CD14-positive monocyte (primary cell): ENCODE measurements around the gene NRF1. TPM values are rescaled to one million over a fixed set of nuclear protein-coding genes. Genes with fewer than 3 reads are reported as not detected.

Experiments used
- DNase-seq, 3 donors: peaks; one replicate each; pipeline ENCODE4 v3.0.0-alpha.2; 2011 to 2022
- H2AFZ ChIP-seq: 2 replicates; pipeline ENCODE4 v1.6.0; 2012; ENCODE audit warnings: mild to moderate bottlenecking, low read depth, low read length, inconsistent platforms; ENCODE audit not compliant: insufficient read depth, poor library complexity, severe bottlenecking
- H3K27ac ChIP-seq, 2 donors: 1 replicate in 1 of 2; 2 replicates in 1 of 2; pipeline ENCODE4 v1.5.1; 2012 to 2013; ENCODE audit warnings: low read length in 2 of 2, control low read depth in 1 of 2, inconsistent platforms in 1 of 2, low read depth in 1 of 2, mild to moderate bottlenecking in 1 of 2
- H3K27me3 ChIP-seq, 2 donors: one replicate each; pipeline versions ENCODE4 v1.6.0 to v1.6.1; 2011 to 2013; ENCODE audit warnings: low read length in 2 of 2; ENCODE audit not compliant: control insufficient read depth in 2 of 2, insufficient read depth in 2 of 2
- H3K36me3 ChIP-seq, 2 donors: replicated peaks in 1 of 2; 1 replicate in 1 of 2; 2 replicates in 1 of 2; pipeline versions ENCODE4 v1.5.1 to v1.6.1; 2012 to 2013; ENCODE audit warnings: low read length in 2 of 2, control low read depth in 1 of 2, inconsistent platforms in 1 of 2, mild to moderate bottlenecking in 1 of 2; ENCODE audit not compliant: insufficient read depth in 2 of 2, control insufficient read depth in 1 of 2
- H3K4me1 ChIP-seq, 2 donors: 1 replicate in 1 of 2; 2 replicates in 1 of 2; pipeline versions ENCODE4 v1.5.1 to v1.6.1; 2012 to 2013; ENCODE audit warnings: low read length in 2 of 2, control low read depth in 1 of 2, inconsistent platforms in 1 of 2, mild to moderate bottlenecking in 1 of 2, moderate library complexity in 1 of 2; ENCODE audit not compliant: insufficient read depth in 2 of 2, control insufficient read depth in 1 of 2
- H3K4me2 ChIP-seq: replicated peaks from 2 replicates; pipeline ENCODE3; 2012; ENCODE audit warnings: low read length, moderate library complexity, mild to moderate bottlenecking; ENCODE audit not compliant: poor library complexity, severe bottlenecking; ENCODE audit errors: extremely low read depth
- H3K4me3 ChIP-seq, 3 experiments: fragments of 200-600 bp in 1 of 3; sonication (generic) in 1 of 3; replicated peaks in 1 of 3; 1 replicate in 2 of 3; 2 replicates in 1 of 3; pipeline ENCODE4 v1.5.1; 2011 to 2013; ENCODE audit warnings: low read length in 3 of 3, mild to moderate bottlenecking in 3 of 3, control low read depth in 2 of 3, low read depth in 2 of 3, inconsistent platforms in 1 of 3, moderate library complexity in 1 of 3
- H3K79me2 ChIP-seq: 2 replicates; pipeline ENCODE4 v1.6.0; 2012; ENCODE audit warnings: mild to moderate bottlenecking, control low read depth, inconsistent platforms, low read length, moderate library complexity; ENCODE audit not compliant: insufficient read depth
- H3K9ac ChIP-seq: 2 replicates; pipeline ENCODE4 v1.6.0; 2017; ENCODE audit warnings: low read length, mild to moderate bottlenecking; ENCODE audit not compliant: insufficient read depth, poor library complexity, severe bottlenecking
- H3K9me3 ChIP-seq, 2 donors: replicated peaks in 1 of 2; 1 replicate in 1 of 2; 2 replicates in 1 of 2; pipeline versions ENCODE4 v1.5.1 to v1.6.1; 2012 to 2013; ENCODE audit warnings: low read length in 2 of 2, control low read depth in 1 of 2; ENCODE audit not compliant: control insufficient read depth in 1 of 2, insufficient read depth in 1 of 2
- H4K20me1 ChIP-seq: 2 replicates; pipeline ENCODE4 v1.6.0; 2012; ENCODE audit warnings: mild to moderate bottlenecking, low read length, control low read depth, moderate library complexity; ENCODE audit not compliant: insufficient read depth
- H3K27ac Mint-ChIP-seq, 7 donors: one replicate each; pipeline ENCODE4 v1.8.0; 2020; ENCODE audit warnings: mild to moderate bottlenecking in 7 of 7, mixed read lengths in 7 of 7, moderate library complexity in 6 of 7, inconsistent platforms in 2 of 7
- H3K27me3 Mint-ChIP-seq, 3 donors: one replicate each; pipeline ENCODE4 v1.8.0; 2021 to 2022; ENCODE audit warnings: low read depth in 3 of 3, mild to moderate bottlenecking in 3 of 3, mixed read lengths in 3 of 3, moderate library complexity in 3 of 3, inconsistent platforms in 1 of 3
- H3K36me3 Mint-ChIP-seq, 2 donors: one replicate each; pipeline ENCODE4 v1.8.0; 2020; ENCODE audit warnings: mixed read lengths in 2 of 2, inconsistent platforms in 1 of 2, mild to moderate bottlenecking in 1 of 2
- H3K4me1 Mint-ChIP-seq: one replicate; pipeline ENCODE4 v1.8.0; 2020; ENCODE audit warnings: mild to moderate bottlenecking, mixed read lengths
- H3K4me3 Mint-ChIP-seq, 2 donors: one replicate each; pipeline ENCODE4 v1.8.0; 2020; ENCODE audit warnings: mild to moderate bottlenecking in 2 of 2, mixed read lengths in 2 of 2, moderate library complexity in 1 of 2
- H3K9me3 Mint-ChIP-seq, 7 donors: one replicate each; pipeline ENCODE4 v1.8.0; 2020 to 2022; ENCODE audit warnings: mixed read lengths in 7 of 7, mild to moderate bottlenecking in 6 of 7, moderate library complexity in 6 of 7, inconsistent platforms in 2 of 7
- WGBS: methylation state at CpG from one replicate; pipeline ENCODE4 v1.1.5; 2013; ENCODE audit warnings: missing lambda C conversion rate; ENCODE audit not compliant: insufficient coverage; 5-methylcytosine and 5-hydroxymethylcytosine counted together
- intact Hi-C, 2 donors: fragments of 100-400 bp; cut with micrococcal nuclease; formaldehyde crosslinking; loops; one replicate each; pipeline versions ENCODE4 v1.15.0 to v1.15.1; 2023
- polyA plus RNA-seq, 3 donors: library from polyadenylated mRNA; depleted of rRNA in 1 of 3; unstranded in 2 of 3; stranded (reverse) in 1 of 3; fragments of 300-500 nt in 2 of 3; fragments of >200 nt in 1 of 3; fragmentation: Illumina TruSeq in 2 of 3; gene quantifications; 1 replicate in 2 of 3; 2 replicates in 1 of 3; pipeline ENCODE4 v1.2.3, GENCODE V29; 2012 to 2021
- TF ChIP-seq, protein P1 (sequence below): fragments of 200-600 bp; IDR thresholded peaks from one replicate; pipeline ENCODE4 v1.8.0; 2022; ENCODE audit warnings: antibody characterized with exemption, mild to moderate bottlenecking

The NRF1 gene
- polyA plus RNA-seq, 3 donors, result 5.1 to 14.0 (median 7.7) TPM

DNA sequence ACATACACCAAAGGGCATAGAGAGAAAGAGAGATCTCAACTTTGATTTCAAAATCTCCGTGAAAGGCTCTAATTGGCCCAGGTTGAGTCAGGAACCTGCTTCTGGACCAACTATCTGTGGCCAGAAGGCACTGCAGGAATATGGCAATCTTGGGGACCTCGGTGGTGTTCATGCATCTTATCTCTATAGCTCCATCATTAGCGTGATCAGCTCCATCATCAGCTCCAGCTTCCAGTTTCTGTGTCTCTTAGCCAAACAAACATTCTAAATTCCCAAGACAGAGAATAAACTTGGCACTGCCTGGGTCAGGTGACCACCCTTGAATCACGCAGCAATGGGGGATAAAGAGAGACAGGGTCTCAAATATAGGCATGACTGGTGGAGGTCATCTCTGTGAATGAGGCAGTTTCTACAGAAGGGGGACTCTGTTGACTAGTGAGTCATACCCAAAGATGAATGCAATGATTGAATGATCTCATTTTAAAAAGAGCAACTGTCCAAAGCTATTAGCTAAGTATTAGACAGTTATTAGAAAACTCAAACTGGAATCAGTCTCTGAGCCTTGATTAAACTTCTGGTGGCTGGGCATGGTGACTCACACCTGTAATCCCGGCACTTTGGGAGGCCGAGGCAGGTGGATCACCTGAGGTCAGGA, 5.4 kb upstream of the NRF1 start:
- Mint-ChIP-seq H3K4me3 (no peak overlapping the region), H3K27ac (peak overlapping the region; percentile 82 to 90 (median 88)), H3K9me3 (peaks cover 0 to 2% (median 0%) of the 10 kb centered on the region in 7 donors), H3K4me1 (peaks cover 46% of the 10 kb centered on the region), H3K27me3 (peaks cover 3 to 4% (median 3%) of the 10 kb centered on the region in 3 donors), H3K36me3 (peaks cover 13 to 14% of the 10 kb centered on the region in 2 donors)
- peak in 2 of 3 donors; percentile 36 to 54 for DNase-seq
- TF ChIP-seq, protein P1, sequence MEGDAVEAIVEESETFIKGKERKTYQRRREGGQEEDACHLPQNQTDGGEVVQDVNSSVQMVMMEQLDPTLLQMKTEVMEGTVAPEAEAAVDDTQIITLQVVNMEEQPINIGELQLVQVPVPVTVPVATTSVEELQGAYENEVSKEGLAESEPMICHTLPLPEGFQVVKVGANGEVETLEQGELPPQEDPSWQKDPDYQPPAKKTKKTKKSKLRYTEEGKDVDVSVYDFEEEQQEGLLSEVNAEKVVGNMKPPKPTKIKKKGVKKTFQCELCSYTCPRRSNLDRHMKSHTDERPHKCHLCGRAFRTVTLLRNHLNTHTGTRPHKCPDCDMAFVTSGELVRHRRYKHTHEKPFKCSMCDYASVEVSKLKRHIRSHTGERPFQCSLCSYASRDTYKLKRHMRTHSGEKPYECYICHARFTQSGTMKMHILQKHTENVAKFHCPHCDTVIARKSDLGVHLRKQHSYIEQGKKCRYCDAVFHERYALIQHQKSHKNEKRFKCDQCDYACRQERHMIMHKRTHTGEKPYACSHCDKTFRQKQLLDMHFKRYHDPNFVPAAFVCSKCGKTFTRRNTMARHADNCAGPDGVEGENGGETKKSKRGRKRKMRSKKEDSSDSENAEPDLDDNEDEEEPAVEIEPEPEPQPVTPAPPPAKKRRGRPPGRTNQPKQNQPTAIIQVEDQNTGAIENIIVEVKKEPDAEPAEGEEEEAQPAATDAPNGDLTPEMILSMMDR, result no peak
- Histone ChIP-seq H3K4me1 (peaks cover 36 to 51% of the 10 kb centered on the region in 2 donors), H4K20me1 (peaks cover 28% of the 10 kb centered on the region), H3K27me3 (no peaks in the 10 kb centered on the region), H3K4me3 (no peak overlapping the region), H3K27ac (peak overlapping the region; percentile 53 to 80), H3K4me2 (no peak overlapping the region), H2AFZ (no peak overlapping the region), H3K9ac (no peak overlapping the region), H3K79me2 (peaks cover 24% of the 10 kb centered on the region), H3K9me3 (no peaks in the 10 kb centered on the region), H3K36me3 (peaks cover 0 to 9% of the 10 kb centered on the region in 2 donors)
- intact Hi-C loops, result loop anchor here in 1 of 2 donors (5.0 kb wide), 1 partner anchor 36 kb away; no protein-coding TSS in a partner anchor
- 97% methylated on average over 4 of the region's 6 CpGs for WGBS

DNA sequence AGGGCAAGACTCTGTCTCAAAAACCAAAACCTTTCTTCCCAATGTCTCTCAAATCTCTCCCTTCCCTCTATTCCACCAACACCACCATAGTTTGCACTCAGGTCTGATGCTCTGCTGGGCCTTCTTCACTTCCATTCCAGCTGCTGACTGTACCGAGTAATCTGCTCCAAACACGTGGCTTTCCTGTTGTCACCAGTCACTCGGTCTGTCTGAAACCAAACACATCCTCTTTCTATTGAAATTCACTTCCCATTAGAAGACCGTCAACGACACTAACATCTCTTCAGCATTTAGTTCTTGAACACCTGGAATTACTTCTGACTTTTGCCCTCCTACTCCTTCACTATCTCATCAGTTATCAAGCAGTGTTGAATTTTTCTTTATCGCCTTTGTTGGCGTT, 4.7 kb upstream of the NRF1 start:
- H3K27me3 ChIP-seq, result no peaks in the 10 kb centered on the region
- H3K27ac ChIP-seq, result peak overlapping the region; percentile 53 to 80
- 0% methylated on average over 5 of the region's 7 CpGs for WGBS
- H2AFZ ChIP-seq, result no peak overlapping the region
- peaks cover 46% of the 10 kb centered on the region for H3K4me1 Mint-ChIP-seq
- no peak overlapping the region for H3K9ac ChIP-seq
- H3K36me3 Mint-ChIP-seq, result peaks cover 13 to 14% of the 10 kb centered on the region in 2 donors
- peaks cover 27% of the 10 kb centered on the region for H3K79me2 ChIP-seq
- no peaks in the 10 kb centered on the region for H3K9me3 ChIP-seq
- peaks cover 1 to 4% (median 2%) of the 10 kb centered on the region in 3 donors for H3K27me3 Mint-ChIP-seq
- TF ChIP-seq, protein P1, result no peak
- no peak overlapping the region for H3K4me3 ChIP-seq
- DNase-seq, result peak; percentile 72 to 87 (median 80)
- peaks cover 0 to 9% of the 10 kb centered on the region in 2 donors for H3K36me3 ChIP-seq
- H3K4me3 Mint-ChIP-seq, result no peak overlapping the region
- intact Hi-C loops, result loop anchor here in 1 of 2 donors (5.0 kb wide), 1 partner anchor 35 kb away; no protein-coding TSS in a partner anchor
- H3K4me1 ChIP-seq, result peaks cover 36 to 51% of the 10 kb centered on the region in 2 donors
- peak overlapping the region; percentile 13 for H3K4me2 ChIP-seq
- no peaks in the 10 kb centered on the region for H3K9me3 Mint-ChIP-seq
- H3K27ac Mint-ChIP-seq, result peak overlapping the region; percentile 82 to 90 (median 88)
- H4K20me1 ChIP-seq, result peaks cover 28% of the 10 kb centered on the region
